Effector memory CD8-positive, alpha-beta T cell (primary cell): ENCODE data around the gene MLNR.

Source experiments
- ATAC-seq: fragments of 150-1000 bp; cut with Tn5 transposase; replicated peaks from 2 replicates; pipeline ENCODE4 v1.10.0; 2021; ENCODE audit warnings: mild to moderate bottlenecking, moderate library complexity
- DNase-seq, 3 experiments: peaks; one replicate each; pipeline ENCODE4 v3.0.0; 2021
- H3K27ac Mint-ChIP-seq, 2 donors: one replicate each; pipeline ENCODE4 v1.8.0; 2022; ENCODE audit warnings: mild to moderate bottlenecking in 2 of 2, mixed read lengths in 2 of 2, moderate library complexity in 2 of 2
- H3K27me3 Mint-ChIP-seq, 2 donors: one replicate each; pipeline ENCODE4 v1.8.0; 2022; ENCODE audit warnings: mixed read lengths in 2 of 2
- H3K36me3 Mint-ChIP-seq: one replicate; pipeline ENCODE4 v1.8.0; 2022; ENCODE audit warnings: mild to moderate bottlenecking, moderate library complexity, mixed read lengths; ENCODE audit not compliant: insufficient read depth
- H3K4me1 Mint-ChIP-seq, 2 donors: one replicate each; pipeline ENCODE4 v1.8.0; 2022; ENCODE audit warnings: low read depth in 2 of 2, mixed read lengths in 2 of 2
- H3K4me3 Mint-ChIP-seq, 2 donors: one replicate each; pipeline ENCODE4 v1.8.0; 2022; ENCODE audit warnings: mild to moderate bottlenecking in 2 of 2, mixed read lengths in 2 of 2, moderate library complexity in 2 of 2
- H3K9me3 Mint-ChIP-seq, 2 donors: one replicate each; pipeline ENCODE4 v1.8.0; 2022; ENCODE audit warnings: mixed read lengths in 2 of 2
- total RNA-seq, 9 experiments: gene quantifications; one replicate each; lab custom pipeline; 2026; lab: John Stamatoyannopoulos, UW

The MLNR gene, protein sequence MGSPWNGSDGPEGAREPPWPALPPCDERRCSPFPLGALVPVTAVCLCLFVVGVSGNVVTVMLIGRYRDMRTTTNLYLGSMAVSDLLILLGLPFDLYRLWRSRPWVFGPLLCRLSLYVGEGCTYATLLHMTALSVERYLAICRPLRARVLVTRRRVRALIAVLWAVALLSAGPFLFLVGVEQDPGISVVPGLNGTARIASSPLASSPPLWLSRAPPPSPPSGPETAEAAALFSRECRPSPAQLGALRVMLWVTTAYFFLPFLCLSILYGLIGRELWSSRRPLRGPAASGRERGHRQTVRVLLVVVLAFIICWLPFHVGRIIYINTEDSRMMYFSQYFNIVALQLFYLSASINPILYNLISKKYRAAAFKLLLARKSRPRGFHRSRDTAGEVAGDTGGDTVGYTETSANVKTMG
- total RNA-seq: 0 to 0.06 (median 0) reads per million in 9 experiments

DNA sequence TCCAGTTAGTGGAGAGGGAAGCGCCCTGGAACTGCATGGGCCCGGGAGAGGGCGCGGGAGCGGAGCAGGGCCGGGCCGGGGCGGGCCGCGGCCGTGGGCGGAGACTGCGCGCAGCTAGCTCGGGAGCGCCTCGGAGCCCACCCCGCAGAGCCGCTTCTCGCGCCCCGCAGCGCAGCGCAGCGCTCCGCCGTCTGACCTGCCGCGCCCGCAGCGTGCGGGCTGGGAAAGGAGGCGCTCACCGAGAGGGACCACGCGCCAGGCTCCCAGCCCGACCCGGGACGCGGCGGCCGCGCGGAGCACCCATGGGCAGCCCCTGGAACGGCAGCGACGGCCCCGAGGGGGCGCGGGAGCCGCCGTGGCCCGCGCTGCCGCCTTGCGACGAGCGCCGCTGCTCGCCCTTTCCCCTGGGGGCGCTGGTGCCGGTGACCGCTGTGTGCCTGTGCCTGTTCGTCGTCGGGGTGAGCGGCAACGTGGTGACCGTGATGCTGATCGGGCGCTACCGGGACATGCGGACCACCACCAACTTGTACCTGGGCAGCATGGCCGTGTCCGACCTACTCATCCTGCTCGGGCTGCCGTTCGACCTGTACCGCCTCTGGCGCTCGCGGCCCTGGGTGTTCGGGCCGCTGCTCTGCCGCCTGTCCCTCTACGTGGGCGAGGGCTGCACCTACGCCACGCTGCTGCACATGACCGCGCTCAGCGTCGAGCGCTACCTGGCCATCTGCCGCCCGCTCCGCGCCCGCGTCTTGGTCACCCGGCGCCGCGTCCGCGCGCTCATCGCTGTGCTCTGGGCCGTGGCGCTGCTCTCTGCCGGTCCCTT, at the start of gene MLNR:
TSS of gene MLNR (plus strand) at position 303 of the 820 bp plus-strand sequence. CDS start at position 303, 0 bp downstream.
- peaks cover 4 to 12% of the 10 kb centered on the region in 2 donors for H3K4me1 Mint-ChIP-seq
- H3K36me3 Mint-ChIP-seq: no peaks in the 10 kb centered on the region
- H3K27me3 Mint-ChIP-seq: peaks cover 53 to 77% of the 10 kb centered on the region in 2 donors
- no peaks in the 10 kb centered on the region for H3K9me3 Mint-ChIP-seq
- H3K4me3 Mint-ChIP-seq: peak within 1 kb of the TSS; percentile 71 to 84
- DNase-seq: peak; percentile 22 to 36 (median 23)
- H3K27ac Mint-ChIP-seq: no peak within 1 kb of the TSS
- peak; percentile 81 for ATAC-seq

DNA sequence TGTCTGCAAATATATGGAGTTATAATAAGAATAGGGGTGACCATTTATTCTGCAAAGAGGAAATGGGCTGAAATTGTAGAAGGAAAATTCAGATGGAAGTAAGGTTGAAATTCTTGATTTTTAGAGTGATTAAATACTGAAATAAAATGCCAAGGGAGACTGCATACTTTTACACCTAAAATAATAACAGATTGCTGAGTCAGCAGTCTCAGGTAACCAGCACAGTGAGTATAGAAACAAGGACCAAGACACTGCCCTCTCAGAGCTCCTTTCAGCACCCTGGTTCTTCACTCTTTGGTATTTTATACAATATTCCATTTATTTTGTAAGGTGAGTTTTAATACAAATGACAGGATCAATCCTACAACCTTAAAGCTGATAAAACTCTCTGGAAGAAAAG, 48.8 kb upstream of the MLNR start:
- peaks cover 42% of the 10 kb centered on the region for H3K36me3 Mint-ChIP-seq
- H3K4me3 Mint-ChIP-seq: no peak overlapping the region
- peaks cover 0 to 5% of the 10 kb centered on the region in 2 donors for H3K4me1 Mint-ChIP-seq
- no peak overlapping the region for H3K27ac Mint-ChIP-seq
- ATAC-seq: no peak
- no peak for DNase-seq
- no peaks in the 10 kb centered on the region for H3K27me3 Mint-ChIP-seq
- no peaks in the 10 kb centered on the region for H3K9me3 Mint-ChIP-seq

DNA sequence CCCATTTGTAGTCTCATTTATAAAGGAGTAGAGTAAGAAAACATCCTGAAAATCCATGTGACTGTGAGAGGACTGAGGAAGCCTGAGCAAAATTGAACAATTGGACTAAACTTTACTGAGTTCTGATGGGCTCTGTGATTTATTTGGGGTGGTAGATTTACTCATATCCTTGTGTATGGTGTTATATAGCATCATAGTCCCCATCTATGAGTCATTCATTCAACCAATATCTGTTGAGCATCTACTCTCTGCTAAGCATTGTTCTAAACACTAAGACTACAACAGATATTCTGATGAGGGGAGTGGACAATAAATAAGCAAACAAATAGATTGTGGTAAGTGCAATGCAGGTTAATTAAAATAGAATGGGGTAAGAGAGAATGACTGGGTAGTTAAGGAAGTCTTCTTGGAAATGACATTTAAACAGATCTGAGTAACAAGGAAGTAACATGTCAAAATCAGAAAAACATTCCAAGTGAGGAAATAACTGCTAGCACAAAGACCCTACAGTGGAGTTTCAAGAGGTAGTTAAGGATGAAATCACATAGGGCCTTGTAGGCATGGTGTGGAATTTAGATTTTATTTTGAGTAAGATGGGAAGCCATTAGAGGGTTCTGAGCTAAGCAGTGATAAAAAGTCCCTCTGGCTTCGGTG, 36.3 kb upstream of the MLNR start:
- H3K4me3 Mint-ChIP-seq: no peak overlapping the region
- DNase-seq (no peak), ATAC-seq (no peak)

DNA sequence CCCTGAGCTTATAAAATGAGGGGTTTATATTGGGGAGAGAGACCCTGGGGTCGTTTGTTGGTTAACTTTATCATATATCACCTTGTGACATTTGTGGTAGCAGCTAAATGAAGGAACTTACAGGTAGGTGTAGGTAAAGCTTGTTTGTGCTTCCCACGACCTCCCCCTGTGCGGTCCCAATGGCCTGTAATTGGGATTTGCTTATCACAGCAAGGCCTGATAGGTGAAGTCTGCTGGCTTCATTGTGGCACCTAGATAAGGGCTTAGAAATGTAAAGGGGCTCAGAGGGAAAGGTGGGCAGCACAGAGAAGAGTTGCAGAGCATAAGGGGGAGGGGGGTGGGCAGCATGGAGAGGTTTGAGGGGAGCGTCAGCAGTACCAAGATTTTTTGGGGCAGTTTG, 35.5 kb upstream of the MLNR start:
- Mint-ChIP-seq H3K4me3 (no peak overlapping the region), H3K27me3 (no peaks in the 10 kb centered on the region), H3K36me3 (peaks cover 57% of the 10 kb centered on the region), H3K4me1 (no peaks in the 10 kb centered on the region), H3K27ac (no peak overlapping the region), H3K9me3 (no peaks in the 10 kb centered on the region)
- ATAC-seq (no peak), DNase-seq (no peak)

More for the DNA sequence above, 36.3 kb upstream of the MLNR start:
- no peaks in the 10 kb centered on the region for H3K4me1 Mint-ChIP-seq
- no peaks in the 10 kb centered on the region for H3K9me3 Mint-ChIP-seq
- no peak overlapping the region for H3K27ac Mint-ChIP-seq
- no peaks in the 10 kb centered on the region for H3K27me3 Mint-ChIP-seq
- H3K36me3 Mint-ChIP-seq: peaks cover 55% of the 10 kb centered on the region

DNA sequence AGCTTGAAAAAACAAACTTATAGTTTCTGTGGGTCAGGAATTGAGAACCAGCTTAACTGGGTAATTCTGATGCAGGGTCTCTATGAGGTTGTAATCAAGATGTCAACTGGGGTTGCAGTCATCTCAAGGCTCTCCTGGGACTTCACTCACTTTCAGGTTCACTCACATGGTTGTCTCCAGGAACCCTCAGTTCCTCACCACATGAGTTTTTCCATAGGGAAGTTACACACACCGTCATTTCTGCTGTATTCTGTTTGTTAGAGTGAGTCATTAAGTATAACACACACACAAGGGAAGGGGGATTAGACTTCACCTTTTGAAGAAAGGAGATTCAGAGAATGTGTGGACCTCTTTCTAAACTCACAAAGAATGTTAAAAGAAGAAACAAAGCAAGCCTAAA, 34.9 kb upstream of the MLNR start:
- no peak overlapping the region for H3K4me3 Mint-ChIP-seq
- H3K4me1 Mint-ChIP-seq: no peaks in the 10 kb centered on the region
- DNase-seq (no peak), ATAC-seq (no peak)
- no peaks in the 10 kb centered on the region for H3K27me3 Mint-ChIP-seq
- no peak overlapping the region for H3K27ac Mint-ChIP-seq
- H3K36me3 Mint-ChIP-seq: peaks cover 60% of the 10 kb centered on the region
- no peaks in the 10 kb centered on the region for H3K9me3 Mint-ChIP-seq

DNA sequence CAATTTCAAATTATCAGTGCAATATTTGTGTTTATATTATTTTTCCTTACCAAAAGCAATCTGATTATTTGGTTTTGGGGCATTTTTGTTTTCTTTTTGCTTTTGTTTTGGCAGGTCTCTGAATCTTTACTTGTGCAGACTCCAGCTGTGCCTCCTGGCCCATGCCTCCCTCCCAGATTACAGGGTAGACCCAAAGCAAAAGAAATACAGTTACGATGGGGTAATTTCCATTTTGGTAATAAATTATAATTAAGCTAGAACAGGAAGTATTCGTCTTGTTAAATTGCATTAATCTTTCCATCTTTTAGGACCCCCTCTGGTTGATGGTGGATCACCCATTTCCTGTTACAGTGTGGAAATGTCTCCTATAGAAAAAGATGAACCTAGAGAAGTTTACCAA, 29.2 kb upstream of the MLNR start:
- Mint-ChIP-seq H3K27ac (no peak overlapping the region), H3K4me3 (no peak overlapping the region), H3K9me3 (no peaks in the 10 kb centered on the region), H3K27me3 (no peaks in the 10 kb centered on the region), H3K36me3 (peaks cover 83% of the 10 kb centered on the region), H3K4me1 (no peaks in the 10 kb centered on the region)
- ATAC-seq (no peak), DNase-seq (no peak)

DNA sequence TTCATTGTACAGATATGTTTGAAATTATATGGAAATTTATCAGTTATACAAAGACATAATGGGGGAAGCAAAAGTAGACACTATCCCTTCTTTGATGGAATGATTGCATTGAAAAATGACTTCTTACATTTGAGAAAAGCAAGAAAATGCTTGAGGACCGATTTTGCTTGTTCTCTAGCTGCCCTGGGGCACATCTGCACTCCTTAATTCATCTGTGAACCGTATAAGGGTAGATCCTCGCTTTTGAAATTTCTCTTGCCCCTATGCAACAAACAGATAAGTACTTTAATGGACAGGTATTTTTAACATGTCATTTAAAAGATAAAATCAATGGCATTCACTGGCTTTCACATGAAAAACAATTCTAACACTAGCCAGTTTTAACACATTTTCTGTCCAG, 13.5 kb upstream of the MLNR start:
- H3K27ac Mint-ChIP-seq: no peak overlapping the region
- no peaks in the 10 kb centered on the region for H3K4me1 Mint-ChIP-seq
- no peaks in the 10 kb centered on the region for H3K27me3 Mint-ChIP-seq
- no peak for DNase-seq
- ATAC-seq: no peak
- H3K36me3 Mint-ChIP-seq: peaks cover 40% of the 10 kb centered on the region
- no peak overlapping the region for H3K4me3 Mint-ChIP-seq
- H3K9me3 Mint-ChIP-seq: no peaks in the 10 kb centered on the region

DNA sequence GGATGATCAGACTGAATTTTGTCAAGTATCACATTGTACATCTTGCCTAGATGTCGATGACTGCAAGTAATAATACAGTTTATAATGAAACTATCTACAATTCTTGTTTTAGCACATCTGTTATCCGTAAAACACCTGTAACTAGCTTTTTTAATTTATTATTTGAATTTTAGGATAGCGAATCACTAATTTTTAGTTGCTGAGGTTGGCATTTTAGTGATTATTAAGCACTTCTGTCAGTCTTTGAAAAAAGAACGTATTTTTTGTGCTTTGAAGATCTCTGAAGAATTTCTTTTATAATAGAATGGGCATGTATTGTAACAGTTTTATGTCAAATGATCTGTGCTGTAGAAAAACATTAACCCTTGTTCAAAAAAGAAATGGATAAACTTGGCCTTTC, 11.5 kb upstream of the MLNR start:
- H3K27ac Mint-ChIP-seq: no peak overlapping the region
- ATAC-seq: no peak
- no peak overlapping the region for H3K4me3 Mint-ChIP-seq
- H3K36me3 Mint-ChIP-seq: peaks cover 22% of the 10 kb centered on the region
- H3K4me1 Mint-ChIP-seq: no peaks in the 10 kb centered on the region
- no peaks in the 10 kb centered on the region for H3K27me3 Mint-ChIP-seq
- no peak for DNase-seq
- no peaks in the 10 kb centered on the region for H3K9me3 Mint-ChIP-seq

DNA sequence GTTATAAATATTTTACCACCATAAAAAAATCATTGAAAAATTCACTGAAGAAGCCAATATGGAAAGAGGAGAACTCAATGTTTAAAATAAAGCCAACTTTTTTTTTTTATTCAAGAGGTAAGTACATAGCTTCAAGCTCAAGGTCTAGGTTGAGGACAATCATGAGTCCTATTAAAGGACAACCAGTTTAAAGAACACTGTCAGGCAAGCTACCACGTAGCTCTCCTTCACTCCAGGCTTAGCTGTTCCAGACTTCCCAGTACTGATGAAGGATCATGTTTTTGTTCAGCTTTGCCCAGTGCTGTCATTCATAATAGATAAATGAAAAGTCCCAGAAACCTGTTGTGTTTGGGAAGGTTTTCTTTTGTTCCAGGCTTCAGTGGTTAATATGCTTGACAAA, 10.0 kb upstream of the MLNR start:
- no peak overlapping the region for H3K4me3 Mint-ChIP-seq
- no peak overlapping the region for H3K27ac Mint-ChIP-seq
- no peaks in the 10 kb centered on the region for H3K9me3 Mint-ChIP-seq
- peaks cover 6% of the 10 kb centered on the region in 2 donors for H3K4me1 Mint-ChIP-seq
- DNase-seq: no peak
- no peak for ATAC-seq
- no peaks in the 10 kb centered on the region for H3K27me3 Mint-ChIP-seq
- peaks cover 24% of the 10 kb centered on the region for H3K36me3 Mint-ChIP-seq

DNA sequence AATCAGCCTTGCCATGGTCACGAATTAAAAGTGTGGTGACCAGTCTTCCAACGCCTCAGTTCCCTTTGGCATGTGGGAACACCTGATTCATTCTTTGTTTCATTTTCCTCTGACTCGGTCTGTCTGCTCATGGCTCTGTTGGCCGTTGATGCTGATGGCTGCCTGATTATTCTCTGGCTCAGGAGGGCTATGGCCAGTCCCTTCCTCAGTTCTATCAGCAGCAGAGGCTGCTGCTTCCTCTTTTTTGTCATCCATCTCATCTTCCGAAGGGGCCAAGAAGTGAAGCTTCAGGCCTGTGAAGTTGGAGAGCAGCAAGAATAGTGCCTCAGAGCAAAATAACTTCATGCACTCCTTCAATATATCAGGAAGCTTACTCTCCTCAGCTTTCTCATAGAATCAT, 9.5 kb upstream of the MLNR start:
- peak overlapping the region in 1 of 2 donors; percentile 6 for H3K27ac Mint-ChIP-seq

DNA sequence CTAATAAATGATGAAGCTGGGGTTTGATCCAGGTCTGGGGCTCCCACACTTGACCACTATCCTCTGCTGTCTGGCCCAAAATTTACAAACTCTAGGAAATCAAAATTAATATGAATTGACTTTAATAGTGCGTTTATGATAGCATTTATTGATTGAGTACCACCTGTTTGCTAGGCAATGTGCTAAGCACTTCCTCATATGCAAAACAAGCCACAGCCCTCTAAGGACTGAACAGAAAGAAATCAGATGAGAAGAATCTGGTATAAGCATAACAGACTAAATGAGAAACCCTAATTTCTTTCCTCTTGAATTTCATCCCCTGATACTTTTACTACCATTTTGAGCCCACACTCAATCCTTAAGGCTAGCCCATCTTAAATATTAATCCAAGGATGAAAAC, 6.6 kb upstream of the MLNR start:
- DNase-seq: no peak
- peaks cover 8 to 12% of the 10 kb centered on the region in 2 donors for H3K4me1 Mint-ChIP-seq
- H3K27me3 Mint-ChIP-seq: peaks cover 24 to 25% of the 10 kb centered on the region in 2 donors
- H3K4me3 Mint-ChIP-seq: no peak overlapping the region
- no peak overlapping the region for H3K27ac Mint-ChIP-seq
- H3K36me3 Mint-ChIP-seq: peaks cover 7% of the 10 kb centered on the region
- H3K9me3 Mint-ChIP-seq: no peaks in the 10 kb centered on the region
- ATAC-seq: no peak

More for the DNA sequence above, 9.5 kb upstream of the MLNR start:
- no peaks in the 10 kb centered on the region for H3K27me3 Mint-ChIP-seq
- no peaks in the 10 kb centered on the region for H3K9me3 Mint-ChIP-seq
- no peak overlapping the region for H3K4me3 Mint-ChIP-seq
- H3K4me1 Mint-ChIP-seq: peaks cover 8 to 9% of the 10 kb centered on the region in 2 donors
- H3K36me3 Mint-ChIP-seq: peaks cover 19% of the 10 kb centered on the region
- DNase-seq (no peak), ATAC-seq (no peak)

DNA sequence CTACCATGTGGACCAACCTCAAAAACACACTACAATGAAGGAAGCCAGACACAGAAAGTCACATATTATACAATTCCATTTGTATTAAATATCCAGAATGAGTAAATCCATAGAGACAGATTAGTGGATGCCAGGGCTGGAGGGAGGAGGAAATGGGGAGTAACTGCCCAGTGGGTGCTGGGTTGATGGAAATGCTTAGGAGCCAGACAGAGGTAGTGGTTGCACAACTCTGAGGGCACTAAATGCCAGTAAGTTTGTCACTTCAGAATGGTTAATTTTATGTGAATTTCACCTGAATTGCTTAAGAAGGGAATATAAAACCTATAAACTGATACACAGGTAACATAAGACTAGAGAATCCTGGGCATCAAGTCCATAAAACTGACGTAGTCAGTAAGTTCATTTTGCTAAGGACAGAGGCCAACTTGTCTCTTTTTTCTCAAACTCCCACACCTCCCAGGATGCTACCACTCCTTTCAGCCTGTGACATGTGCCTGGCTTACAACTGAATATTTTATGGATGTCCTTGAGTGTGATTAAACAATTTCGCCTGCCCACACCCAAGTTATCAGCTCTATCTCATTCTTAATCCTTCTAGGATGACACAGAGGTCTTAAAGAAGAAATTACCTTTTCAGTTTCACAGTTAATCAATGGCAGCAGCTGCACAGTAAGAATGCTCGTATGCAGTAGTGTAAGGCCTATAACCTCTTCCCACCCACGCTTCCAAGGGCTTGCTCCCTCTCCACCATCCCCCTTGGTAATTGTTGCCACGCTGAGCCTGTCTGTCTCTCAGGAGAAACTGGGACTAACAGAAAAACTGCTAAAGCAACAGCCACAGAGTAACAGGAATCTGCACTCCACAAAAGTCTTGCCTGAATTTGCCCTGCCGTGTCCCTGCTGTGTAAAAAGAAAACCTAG, 5.9 kb upstream of the MLNR start:
- ATAC-seq (no peak), DNase-seq (no peak)
- Mint-ChIP-seq H3K36me3 (peaks cover 7% of the 10 kb centered on the region), H3K9me3 (no peaks in the 10 kb centered on the region), H3K4me1 (peaks cover 8 to 15% of the 10 kb centered on the region in 2 donors), H3K4me3 (no peak overlapping the region), H3K27me3 (peaks cover 31 to 33% of the 10 kb centered on the region in 2 donors), H3K27ac (peak overlapping the region; percentile 11 to 22)
